Gastroesophageal sphincter (tissue), 4 donors: Measurements from ENCODE around the gene RGS10. TPM values are rescaled to one million over a fixed set of nuclear protein-coding genes. Genes with fewer than 3 reads are reported as not detected.
"Not testable (repeated sequence)": the region's sequence is repeated elsewhere in the genome, so short reads cannot be mapped to it uniquely, and the experiment has no call there.

Experiments used
- ATAC-seq: fragments of 150-250 bp; one replicate; pipeline ENCODE4 v1.9.1; 2016; ENCODE audit warnings: mild to moderate bottlenecking, moderate library complexity
- H3K27ac ChIP-seq, 4 donors: fragments of 200-600 bp; sonication (generic) in 3 of 4; 1 replicate in 3 of 4; 2 replicates in 1 of 4; pipeline ENCODE4 v1.5.1; 2016 to 2019
- H3K27me3 ChIP-seq: fragments of 200-600 bp; sonication (generic); one replicate; pipeline ENCODE4 v1.5.1; 2019
- H3K36me3 ChIP-seq, 2 donors: fragments of 200-600 bp; sonication (generic); one replicate each; pipeline ENCODE4 v1.5.1; 2019; ENCODE audit warnings: control low read depth in 1 of 2
- H3K4me1 ChIP-seq, 3 donors: fragments of 200-600 bp; sonication (generic); 1 replicate in 2 of 3; 2 replicates in 1 of 3; pipeline ENCODE4 v1.5.1; 2016 to 2019; ENCODE audit warnings: control low read depth in 2 of 3
- H3K4me3 ChIP-seq, 2 donors: fragments of 200-600 bp; sonication (generic); one replicate each; pipeline ENCODE4 v1.5.1; 2019; ENCODE audit warnings: mild to moderate bottlenecking in 1 of 2, moderate library complexity in 1 of 2
- H3K9me3 ChIP-seq, 3 donors: fragments of 200-600 bp; sonication (generic); one replicate each; pipeline ENCODE4 v1.5.1; 2017 to 2019; ENCODE audit warnings: control low read depth in 2 of 3
- EP300 ChIP-seq: sonication (generic); formaldehyde crosslinking; IDR thresholded peaks from one replicate; pipeline ENCODE4 v1.6.1; 2017; ENCODE audit warnings: antibody characterized with exemption, mild to moderate bottlenecking
- POLR2A ChIP-seq, 2 donors: fragments of 450-650 bp; IDR thresholded peaks; one replicate each; pipeline ENCODE4 v1.6.1; 2017; ENCODE audit warnings: antibody characterized with exemption in 2 of 2, mild to moderate bottlenecking in 2 of 2, moderate library complexity in 1 of 2
- POLR2AphosphoS5 ChIP-seq: sonication (generic); formaldehyde crosslinking; IDR thresholded peaks from one replicate; pipeline ENCODE4 v1.6.1; 2017; ENCODE audit warnings: antibody characterized with exemption
- WGBS, 2 donors: methylation state at CpG; one replicate each; pipeline ENCODE4 v1.1.5; 2018; ENCODE audit warnings: low coverage in 1 of 2; 5-methylcytosine and 5-hydroxymethylcytosine counted together
- total RNA-seq, 4 donors: library from RNA; depleted of rRNA; stranded (reverse); fragments of >200 nt; gene quantifications; one replicate each; pipeline ENCODE4 v1.1.0, GENCODE V29; 2016
- TF ChIP-seq, protein P1 (sequence below), 4 experiments: fragments of 200-600 bp in 2 of 4; fragments of 450-650 bp in 2 of 4; sonication (generic) in 1 of 4; IDR thresholded peaks; one replicate each; pipeline ENCODE4 v1.5.1; 2017 to 2019; ENCODE audit warnings: antibody characterized with exemption in 4 of 4, mild to moderate bottlenecking in 2 of 4, moderate library complexity in 2 of 4

The RGS10 gene
- total RNA-seq, 4 donors from 2014 or later = 18.1 to 48.5 (median 33.4) TPM

DNA sequence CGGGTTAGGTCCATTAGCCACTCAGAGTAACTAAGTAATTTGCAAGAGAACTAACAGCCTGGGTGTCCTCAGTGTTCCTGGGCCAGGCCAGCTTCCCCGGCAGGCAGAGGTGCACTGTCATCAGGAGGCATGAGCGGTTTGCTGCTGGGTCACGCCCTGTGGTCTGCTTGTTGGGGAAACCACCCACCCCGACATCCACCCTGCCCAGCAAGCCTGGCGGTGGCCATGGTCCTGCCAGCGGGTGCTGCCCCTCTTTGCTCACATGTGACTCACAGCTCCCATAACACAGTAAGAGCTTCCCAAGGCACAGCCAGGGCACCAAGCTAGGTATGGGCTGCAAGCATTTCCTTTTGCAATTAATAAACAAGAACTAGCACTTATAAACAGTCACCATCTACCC is 75.9 kb downstream of the RGS10 start:
- 24 to 100% methylated on average over 2 of the region's 7 CpGs for WGBS, 2 donors
- H3K27ac ChIP-seq = no peak overlapping the region
- no peak for ATAC-seq
- H3K36me3 ChIP-seq = no peaks in the 10 kb centered on the region
- H3K4me1 ChIP-seq = no peaks in the 10 kb centered on the region
- no peaks in the 10 kb centered on the region for H3K27me3 ChIP-seq
- H3K9me3 ChIP-seq = no peaks in the 10 kb centered on the region
- H3K4me3 ChIP-seq = no peak overlapping the region
- TF ChIP-seq, protein P1, sequence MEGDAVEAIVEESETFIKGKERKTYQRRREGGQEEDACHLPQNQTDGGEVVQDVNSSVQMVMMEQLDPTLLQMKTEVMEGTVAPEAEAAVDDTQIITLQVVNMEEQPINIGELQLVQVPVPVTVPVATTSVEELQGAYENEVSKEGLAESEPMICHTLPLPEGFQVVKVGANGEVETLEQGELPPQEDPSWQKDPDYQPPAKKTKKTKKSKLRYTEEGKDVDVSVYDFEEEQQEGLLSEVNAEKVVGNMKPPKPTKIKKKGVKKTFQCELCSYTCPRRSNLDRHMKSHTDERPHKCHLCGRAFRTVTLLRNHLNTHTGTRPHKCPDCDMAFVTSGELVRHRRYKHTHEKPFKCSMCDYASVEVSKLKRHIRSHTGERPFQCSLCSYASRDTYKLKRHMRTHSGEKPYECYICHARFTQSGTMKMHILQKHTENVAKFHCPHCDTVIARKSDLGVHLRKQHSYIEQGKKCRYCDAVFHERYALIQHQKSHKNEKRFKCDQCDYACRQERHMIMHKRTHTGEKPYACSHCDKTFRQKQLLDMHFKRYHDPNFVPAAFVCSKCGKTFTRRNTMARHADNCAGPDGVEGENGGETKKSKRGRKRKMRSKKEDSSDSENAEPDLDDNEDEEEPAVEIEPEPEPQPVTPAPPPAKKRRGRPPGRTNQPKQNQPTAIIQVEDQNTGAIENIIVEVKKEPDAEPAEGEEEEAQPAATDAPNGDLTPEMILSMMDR (IDR thresholded peaks at IDR 0.05) = no peak
- no peak for TF ChIP-seq POLR2A (IDR thresholded peaks at IDR 0.05)
- no peak for TF ChIP-seq EP300
- TF ChIP-seq POLR2AphosphoS5 = no peak

DNA sequence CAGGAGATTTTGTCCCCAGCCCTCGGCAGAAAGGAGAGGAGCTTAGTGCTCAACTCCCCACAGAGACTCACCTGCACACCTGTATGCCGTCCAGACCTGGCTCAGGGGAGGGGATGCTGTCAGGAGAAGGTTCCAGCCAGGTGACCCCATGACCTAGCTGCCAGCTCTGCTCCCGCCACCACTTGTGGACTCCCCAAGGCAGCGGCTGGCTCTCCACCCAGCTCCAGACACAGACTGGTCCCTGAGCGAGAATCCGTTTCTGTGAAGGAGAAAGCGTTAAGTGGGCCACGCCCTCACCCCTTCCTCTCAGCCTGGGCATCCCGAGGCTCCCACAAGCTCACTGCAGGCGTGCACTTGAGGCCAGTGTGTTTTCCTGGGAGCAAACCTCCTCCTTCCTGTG is 76.4 kb downstream of the RGS10 start:
- Histone ChIP-seq H3K36me3 (no peaks in the 10 kb centered on the region), H3K27ac (no peak overlapping the region), H3K4me3 (no peak overlapping the region), H3K4me1 (no peaks in the 10 kb centered on the region), H3K27me3 (no peaks in the 10 kb centered on the region), H3K9me3 (no peaks in the 10 kb centered on the region)
- no peak for ATAC-seq
- TF ChIP-seq EP300 (no peak), POLR2A (IDR thresholded peaks at IDR 0.05) (no peak), POLR2AphosphoS5 (no peak)
- TF ChIP-seq, protein P1 (IDR thresholded peaks at IDR 0.05) = no peak
- WGBS, 2 donors = 68 to 73% methylated on average over 2 to 9 of the region's 10 CpGs

DNA sequence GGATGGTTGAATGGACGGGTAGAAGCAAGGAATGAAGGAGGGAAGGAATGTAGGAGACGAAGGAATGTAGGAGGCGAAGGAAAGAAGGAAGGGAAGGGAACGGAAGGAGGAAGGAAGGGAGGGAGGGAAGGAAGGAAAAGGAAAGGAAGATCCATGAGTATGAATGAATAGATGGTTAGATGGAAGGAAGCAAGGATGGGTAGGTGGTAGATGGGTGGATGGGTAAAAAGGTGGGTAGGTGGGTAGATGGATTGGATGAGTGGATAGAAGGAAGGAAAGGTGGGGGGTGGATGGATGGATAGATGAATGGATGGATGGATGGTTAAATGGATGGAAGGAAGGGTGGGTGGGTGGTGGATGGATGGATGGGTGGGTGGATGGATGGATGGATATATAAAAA is 77.4 kb downstream of the RGS10 start:
- Histone ChIP-seq H3K4me1 (no peaks in the 10 kb centered on the region), H3K27me3 (no peaks in the 10 kb centered on the region), H3K27ac (no peak overlapping the region), H3K36me3 (no peaks in the 10 kb centered on the region), H3K4me3 (no peak overlapping the region), H3K9me3 (no peaks in the 10 kb centered on the region)
- 76 to 86% methylated on average over 3 to 4 of the region's 4 CpGs for WGBS, 2 donors
- TF ChIP-seq EP300 (no peak), POLR2A (IDR thresholded peaks at IDR 0.05) (no peak), POLR2AphosphoS5 (no peak)
- TF ChIP-seq, protein P1 (IDR thresholded peaks at IDR 0.05) = no peak
- ATAC-seq = no peak

DNA sequence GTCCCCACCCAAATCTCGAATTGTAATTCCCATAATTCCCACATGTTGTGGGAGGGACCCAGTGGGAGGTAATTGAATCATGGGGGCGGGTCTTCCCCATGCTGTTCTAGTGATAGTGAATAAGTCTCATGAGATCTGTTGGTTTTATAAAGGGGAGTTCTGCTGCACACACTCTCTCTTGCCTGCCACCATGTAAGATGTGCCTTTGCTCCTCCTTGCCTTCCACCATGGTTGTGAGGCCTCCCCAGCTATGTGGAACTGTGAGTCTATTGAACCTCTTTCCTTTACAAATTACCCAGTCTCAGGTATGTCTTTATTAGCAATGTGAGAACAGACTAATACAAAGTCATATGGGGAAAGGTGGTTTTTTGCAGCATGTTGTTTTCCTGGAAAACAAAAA is 79.3 kb downstream of the RGS10 start:
- H3K4me1 ChIP-seq, H3K27ac ChIP-seq, ATAC-seq, H3K36me3 ChIP-seq, H3K27me3 ChIP-seq, H3K4me3 ChIP-seq, H3K9me3 ChIP-seq: not testable (repeated sequence)
- WGBS, 2 donors = 93 to 100% methylated on average over 1 to 2 of the region's 2 CpGs

DNA sequence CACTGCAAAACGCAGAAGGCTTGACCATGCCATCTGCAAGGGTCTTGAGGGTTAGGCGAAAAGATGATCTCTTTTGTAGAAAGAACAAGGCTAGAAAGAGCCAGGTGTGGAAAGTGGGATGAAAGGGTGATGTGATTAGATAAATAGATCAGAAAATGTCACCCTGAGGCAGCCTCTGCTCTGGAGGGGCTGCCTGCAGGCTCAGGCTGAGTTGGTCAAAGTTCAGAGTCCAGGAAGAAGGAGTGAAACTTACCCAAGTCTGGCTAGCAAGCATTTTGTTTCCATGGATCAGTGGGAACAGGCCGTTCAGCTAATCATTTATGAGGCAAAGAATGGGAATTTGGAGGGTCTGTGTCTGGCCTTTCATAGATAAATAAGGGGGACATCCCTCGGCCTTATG is 79.7 kb downstream of the RGS10 start:
- no peak for TF ChIP-seq POLR2A (IDR thresholded peaks at IDR 0.05)
- no peak for TF ChIP-seq POLR2AphosphoS5
- TF ChIP-seq EP300 = no peak
- TF ChIP-seq, protein P1 (IDR thresholded peaks at IDR 0.05) = no peak
- no peak for ATAC-seq
- H3K4me3 ChIP-seq = no peak overlapping the region
- 81 to 88% methylated on average over 3 to 4 of the region's 4 CpGs for WGBS, 2 donors
- H3K4me1 ChIP-seq = no peaks in the 10 kb centered on the region
- no peaks in the 10 kb centered on the region for H3K9me3 ChIP-seq
- no peak overlapping the region for H3K27ac ChIP-seq
- no peaks in the 10 kb centered on the region for H3K27me3 ChIP-seq
- peaks cover 0 to 10% of the 10 kb centered on the region in 2 donors for H3K36me3 ChIP-seq

DNA sequence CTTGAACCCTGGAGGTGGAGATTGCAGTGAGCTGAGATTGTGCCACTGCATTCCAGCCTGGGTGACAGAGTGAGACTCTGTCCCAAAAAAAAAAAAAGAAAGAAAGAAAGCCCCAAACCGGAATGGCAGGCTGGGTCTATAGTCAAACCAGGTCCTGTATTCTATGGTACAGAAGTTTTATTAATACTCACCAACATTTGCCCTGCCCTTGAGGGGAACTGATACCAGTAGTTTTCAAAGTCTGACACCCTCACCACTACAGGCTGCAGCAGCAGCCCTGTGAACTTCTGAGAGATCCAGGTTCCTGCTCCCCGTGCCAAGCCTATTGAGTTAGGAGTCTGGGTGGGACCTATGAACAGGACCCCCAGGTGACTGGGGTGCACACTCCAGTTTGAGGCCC is 80.6 kb downstream of the RGS10 start:
- Histone ChIP-seq H3K9me3 (no peaks in the 10 kb centered on the region), H3K27me3 (no peaks in the 10 kb centered on the region), H3K4me3 (no peak overlapping the region), H3K4me1 (no peaks in the 10 kb centered on the region), H3K36me3 (peaks cover 0 to 16% of the 10 kb centered on the region in 2 donors), H3K27ac (no peak overlapping the region)
- WGBS, 2 donors = 58 to 88% methylated on average over 2 of the region's 2 CpGs
- TF ChIP-seq POLR2A (IDR thresholded peaks at IDR 0.05) (no peak), POLR2AphosphoS5 (no peak), EP300 (no peak)
- TF ChIP-seq, protein P1 (IDR thresholded peaks at IDR 0.05) = no peak
- ATAC-seq = no peak
